Fibroblast of lung (primary cell): ENCODE results near the gene VTI1A. TPM values are rescaled to one million over a fixed set of nuclear protein-coding genes. Genes with fewer than 3 reads are reported as not detected.

ENCODE experiments used
- DNase-seq, 2 donors: peaks; one replicate each; pipeline versions ENCODE4 v3.0.0 to v3.0.0-alpha.2; 2010; ENCODE audit warnings: low read depth in 2 of 2
- H2AFZ ChIP-seq: 2 replicates; pipeline ENCODE4 v1.5.1; 2012; ENCODE audit warnings: low read length, control low read depth, inconsistent platforms
- H3K27ac ChIP-seq: 2 replicates; pipeline ENCODE4 v1.5.1; 2011; ENCODE audit warnings: low read length, control low read depth; ENCODE audit not compliant: insufficient read depth
- H3K27me3 ChIP-seq: 2 replicates; pipeline ENCODE4 v1.5.1; 2011; ENCODE audit warnings: mild to moderate bottlenecking, low read length; ENCODE audit not compliant: control insufficient read depth, insufficient read depth
- H3K36me3 ChIP-seq: 2 replicates; pipeline ENCODE4 v1.5.1; 2011; ENCODE audit warnings: low read length; ENCODE audit not compliant: control insufficient read depth, insufficient read depth
- H3K4me1 ChIP-seq: 2 replicates; pipeline ENCODE4 v1.5.1; 2011; ENCODE audit warnings: low read length; ENCODE audit not compliant: control insufficient read depth, insufficient read depth; ENCODE audit errors: extremely low read depth
- H3K4me2 ChIP-seq: 2 replicates; pipeline ENCODE4 v1.5.1; 2011; ENCODE audit warnings: low read length, control low read depth; ENCODE audit not compliant: insufficient read depth; ENCODE audit errors: extremely low read depth
- H3K4me3 ChIP-seq, 4 experiments: fragments of 200-600 bp in 1 of 4; sonication (generic) in 1 of 4; replicated peaks in 1 of 4; 2 replicates each; pipeline ENCODE4 v1.5.1; 2011 to 2016; ENCODE audit warnings: low read length in 4 of 4, low read depth in 3 of 4, mild to moderate bottlenecking in 3 of 4, control low read depth in 2 of 4, inconsistent platforms in 1 of 4, mixed read lengths in 1 of 4; ENCODE audit not compliant: insufficient read depth in 1 of 4; ENCODE audit errors: control extremely low read depth in 1 of 4
- H3K79me2 ChIP-seq: 2 replicates; pipeline ENCODE4 v1.5.1; 2012; ENCODE audit warnings: mild to moderate bottlenecking, low read length, inconsistent platforms; ENCODE audit not compliant: control insufficient read depth, insufficient read depth
- H3K9ac ChIP-seq: 2 replicates; pipeline ENCODE4 v1.5.1; 2011; ENCODE audit warnings: mild to moderate bottlenecking, low read length, control low read depth; ENCODE audit not compliant: insufficient read depth
- H3K9me3 ChIP-seq: 2 replicates; pipeline ENCODE4 v1.5.1; 2012; ENCODE audit warnings: low read depth, low read length; ENCODE audit not compliant: control insufficient read depth, insufficient read depth
- H4K20me1 ChIP-seq: 2 replicates; pipeline ENCODE4 v1.5.1; 2011; ENCODE audit warnings: low read length; ENCODE audit not compliant: control insufficient read depth, insufficient read depth; ENCODE audit errors: extremely low read depth
- EZH2 ChIP-seq: IDR thresholded peaks from 2 replicates; pipeline ENCODE4 v1.5.1; 2012; ENCODE audit warnings: low read length, control low read depth, mild to moderate bottlenecking; ENCODE audit errors: missing control alignments
- polyA plus RNA-seq, 2 donors: library from polyadenylated mRNA; depleted of rRNA in 1 of 2; stranded (reverse) in 1 of 2; unstranded in 1 of 2; fragments of >200 nt; gene quantifications; 2 replicates each; pipeline ENCODE4 v1.2.1, GENCODE V29; 2011 to 2012; ENCODE audit warnings: missing spikeins in 1 of 2
- total RNA-seq: library from RNA; depleted of rRNA; stranded (reverse); fragments of >200 nt; gene quantifications from 2 replicates; pipeline ENCODE4 v1.2.1, GENCODE V29; 2014
- TF ChIP-seq, protein P1 (sequence below), 2 donors: IDR thresholded peaks in 1 of 2; conservative IDR thresholded peaks in 1 of 2; 1 replicate in 1 of 2; 2 replicates in 1 of 2; pipeline ENCODE4 v1.5.1; 2011 to 2012; ENCODE audit warnings: low read length in 2 of 2, control low read depth in 1 of 2, inconsistent platforms in 1 of 2, low read depth in 1 of 2, mild to moderate bottlenecking in 1 of 2

The VTI1A gene
- total and polyA plus RNA-seq, 2 donors (not counting 1 experiment from before 2014, with no cell fraction given), result 19.1 to 30.9 TPM

- Histone ChIP-seq H4K20me1 (no peaks in the 10 kb centered on the region), H3K9me3 (no peaks in the 10 kb centered on the region), H3K27ac (no peak overlapping the region), H3K27me3 (no peaks in the 10 kb centered on the region), H3K79me2 (no peaks in the 10 kb centered on the region), H3K9ac (no peak overlapping the region), H2AFZ (no peak overlapping the region), H3K4me2 (no peak overlapping the region), H3K4me3 (no peak overlapping the region), H3K4me1 (no peaks in the 10 kb centered on the region), H3K36me3 (no peaks in the 10 kb centered on the region)
- DNase-seq, result peak in 1 of 2 donors; percentile 83
- TF ChIP-seq, protein P1, sequence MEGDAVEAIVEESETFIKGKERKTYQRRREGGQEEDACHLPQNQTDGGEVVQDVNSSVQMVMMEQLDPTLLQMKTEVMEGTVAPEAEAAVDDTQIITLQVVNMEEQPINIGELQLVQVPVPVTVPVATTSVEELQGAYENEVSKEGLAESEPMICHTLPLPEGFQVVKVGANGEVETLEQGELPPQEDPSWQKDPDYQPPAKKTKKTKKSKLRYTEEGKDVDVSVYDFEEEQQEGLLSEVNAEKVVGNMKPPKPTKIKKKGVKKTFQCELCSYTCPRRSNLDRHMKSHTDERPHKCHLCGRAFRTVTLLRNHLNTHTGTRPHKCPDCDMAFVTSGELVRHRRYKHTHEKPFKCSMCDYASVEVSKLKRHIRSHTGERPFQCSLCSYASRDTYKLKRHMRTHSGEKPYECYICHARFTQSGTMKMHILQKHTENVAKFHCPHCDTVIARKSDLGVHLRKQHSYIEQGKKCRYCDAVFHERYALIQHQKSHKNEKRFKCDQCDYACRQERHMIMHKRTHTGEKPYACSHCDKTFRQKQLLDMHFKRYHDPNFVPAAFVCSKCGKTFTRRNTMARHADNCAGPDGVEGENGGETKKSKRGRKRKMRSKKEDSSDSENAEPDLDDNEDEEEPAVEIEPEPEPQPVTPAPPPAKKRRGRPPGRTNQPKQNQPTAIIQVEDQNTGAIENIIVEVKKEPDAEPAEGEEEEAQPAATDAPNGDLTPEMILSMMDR (conservative IDR thresholded peaks at IDR 0.05 in 1 of 2, IDR thresholded peaks at IDR 0.05 in 1 of 2; ENCODE audit: low read depth in 1 of 2, low read length in 2 of 2), result no peak
- TF ChIP-seq EZH2, result no peak
Measured at GRCh38 chr10:112658900-112659638, 212.1 kb downstream of the VTI1A start.

DNA sequence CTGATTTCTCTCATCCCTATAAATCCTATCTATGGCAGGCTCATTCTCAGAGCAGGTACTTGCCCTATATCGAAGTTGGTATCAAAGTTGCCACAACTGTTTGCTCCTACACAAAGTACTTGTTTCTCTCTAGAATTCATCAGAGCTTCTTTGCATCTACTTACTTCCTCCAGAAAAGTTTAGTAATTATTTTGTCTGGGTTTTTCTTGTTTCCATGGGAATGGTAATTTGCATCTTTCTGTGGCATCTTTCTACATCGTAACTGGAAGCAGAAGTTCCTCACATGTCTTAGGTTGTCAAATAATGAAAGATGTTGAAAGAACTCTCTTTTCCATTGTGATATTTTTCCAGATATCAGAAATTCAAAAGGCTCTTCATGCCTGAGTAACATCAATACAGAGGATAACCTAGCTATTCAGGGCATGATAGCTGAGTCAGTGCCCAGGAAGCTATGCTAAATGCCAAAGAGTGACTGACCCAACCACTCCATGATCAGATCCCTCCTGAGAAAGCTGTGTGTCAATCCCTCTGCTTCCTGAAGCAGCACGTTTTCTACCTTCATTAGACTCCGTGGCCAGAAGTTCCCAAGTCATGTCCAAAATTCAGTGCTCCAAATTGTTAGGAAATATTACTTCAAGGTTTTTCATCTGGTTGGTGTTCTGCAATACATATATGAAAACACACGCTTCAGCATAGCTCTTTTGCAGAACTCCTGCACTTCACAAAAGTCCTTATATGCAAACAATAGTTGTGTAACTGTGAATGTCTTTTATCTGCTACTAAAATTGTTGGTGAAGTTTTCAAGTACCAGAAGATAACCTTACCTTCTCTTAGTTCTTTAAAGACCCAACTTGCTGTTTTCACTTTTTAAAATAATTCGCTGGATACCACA lies 216.5 kb downstream of the VTI1A start:
- peaks cover 3% of the 10 kb centered on the region for H3K4me1 ChIP-seq
- H3K9ac ChIP-seq, result no peak overlapping the region
- no peaks in the 10 kb centered on the region for H4K20me1 ChIP-seq
- H3K27ac ChIP-seq, result no peak overlapping the region
- no peak overlapping the region for H3K4me2 ChIP-seq
- H3K9me3 ChIP-seq, result no peaks in the 10 kb centered on the region
- no peaks in the 10 kb centered on the region for H3K36me3 ChIP-seq
- H3K79me2 ChIP-seq, result no peaks in the 10 kb centered on the region
- H3K4me3 ChIP-seq, result no peak overlapping the region
- H2AFZ ChIP-seq, result no peak overlapping the region
- peak; percentile 8 to 79 for DNase-seq
- TF ChIP-seq, protein P1 (conservative IDR thresholded peaks at IDR 0.05 in 1 of 2, IDR thresholded peaks at IDR 0.05 in 1 of 2; ENCODE audit: low read depth in 1 of 2, low read length in 2 of 2), result no peak
- TF ChIP-seq EZH2, result no peak
- H3K27me3 ChIP-seq, result no peaks in the 10 kb centered on the region

GRCh38 chr10:112666094-112666493 lies 219.1 kb downstream of the VTI1A start:
- DNase-seq, result peak in 1 of 2 donors; percentile 3
- no peaks in the 10 kb centered on the region for H4K20me1 ChIP-seq
- no peak overlapping the region for H3K9ac ChIP-seq
- H3K4me2 ChIP-seq, result no peak overlapping the region
- no peaks in the 10 kb centered on the region for H3K36me3 ChIP-seq
- no peak overlapping the region for H3K27ac ChIP-seq
- H3K4me1 ChIP-seq, result peaks cover 3% of the 10 kb centered on the region
- H3K4me3 ChIP-seq, result no peak overlapping the region
- TF ChIP-seq EZH2, result no peak
- TF ChIP-seq, protein P1 (conservative IDR thresholded peaks at IDR 0.05 in 1 of 2, IDR thresholded peaks at IDR 0.05 in 1 of 2; ENCODE audit: low read depth in 1 of 2, low read length in 2 of 2), result no peak
- no peak overlapping the region for H2AFZ ChIP-seq
- no peaks in the 10 kb centered on the region for H3K27me3 ChIP-seq
- H3K79me2 ChIP-seq, result no peaks in the 10 kb centered on the region
- no peaks in the 10 kb centered on the region for H3K9me3 ChIP-seq
